GM18508 (cell line): ENCODE data around the gene UQCRQ.

Source experiments
- ATAC-seq: cut with Tn5 transposase; IDR thresholded peaks from one replicate; pipeline ENCODE4 v1.9.1; 2021; ENCODE audit warnings: moderate number of reproducible peaks; ENCODE audit not compliant: insufficient read depth, unreplicated experiment

The UQCRQ gene

GRCh38 chr5:132866342-132867045, at the start of gene UQCRQ, which contains the start of gene GDF9:
Gene UQCRQ (plus strand): TSS chr5:132866642. CDS start chr5:132866882, 240 bp downstream.
Gene GDF9 (minus strand): TSS chr5:132866469. CDS start chr5:132864533, 1,936 bp downstream.
- ATAC-seq: peak; percentile 95

- ATAC-seq: no peak
Measured at GRCh38 chr5:132817011-132817410, 49.4 kb upstream of the UQCRQ start.

- ATAC-seq: no peak
Measured at GRCh38 chr5:132819468-132819867, 47.0 kb upstream of the UQCRQ start.

- ATAC-seq: no peak
Measured at GRCh38 chr5:132820162-132820754, 46.2 kb upstream of the UQCRQ start.

GRCh38 chr5:132821350-132821749, 45.1 kb upstream of the UQCRQ start:
- ATAC-seq: no peak

- ATAC-seq: no peak
Measured at GRCh38 chr5:132821791-132822190, 44.7 kb upstream of the UQCRQ start.

- no peak for ATAC-seq
Measured at GRCh38 chr5:132822650-132823480, 43.6 kb upstream of the UQCRQ start.

- no peak for ATAC-seq
Measured at GRCh38 chr5:132823481-132824050, 42.9 kb upstream of the UQCRQ start.

- ATAC-seq: no peak
Measured at GRCh38 chr5:132824426-132824825, 42.0 kb upstream of the UQCRQ start.

GRCh38 chr5:132825033-132825833, 41.2 kb upstream of the UQCRQ start:
- no peak for ATAC-seq

GRCh38 chr5:132825834-132826391, 40.5 kb upstream of the UQCRQ start:
- no peak for ATAC-seq

GRCh38 chr5:132826424-132827082, 39.9 kb upstream of the UQCRQ start:
- no peak for ATAC-seq

- no peak for ATAC-seq
Measured at GRCh38 chr5:132827943-132828673, 38.3 kb upstream of the UQCRQ start.

GRCh38 chr5:132828846-132829494, 37.5 kb upstream of the UQCRQ start:
- ATAC-seq: no peak

GRCh38 chr5:132829742-132830435, 36.6 kb upstream of the UQCRQ start:
- ATAC-seq: no peak

- no peak for ATAC-seq
Measured at GRCh38 chr5:132830436-132831094, 35.9 kb upstream of the UQCRQ start, which contains the start of gene SHROOM1. Gene SHROOM1 (minus strand): TSS chr5:132830647. CDS start chr5:132826140, 4,507 bp downstream.
